Measurements from ENCODE around the gene OBSL1. TPM values are rescaled to one million over a fixed set of nuclear protein-coding genes. Genes with fewer than 3 reads are reported as not detected.

The OBSL1 gene
- total RNA-seq, 1 experiment from 2014 or later, result 117 TPM

DNA sequence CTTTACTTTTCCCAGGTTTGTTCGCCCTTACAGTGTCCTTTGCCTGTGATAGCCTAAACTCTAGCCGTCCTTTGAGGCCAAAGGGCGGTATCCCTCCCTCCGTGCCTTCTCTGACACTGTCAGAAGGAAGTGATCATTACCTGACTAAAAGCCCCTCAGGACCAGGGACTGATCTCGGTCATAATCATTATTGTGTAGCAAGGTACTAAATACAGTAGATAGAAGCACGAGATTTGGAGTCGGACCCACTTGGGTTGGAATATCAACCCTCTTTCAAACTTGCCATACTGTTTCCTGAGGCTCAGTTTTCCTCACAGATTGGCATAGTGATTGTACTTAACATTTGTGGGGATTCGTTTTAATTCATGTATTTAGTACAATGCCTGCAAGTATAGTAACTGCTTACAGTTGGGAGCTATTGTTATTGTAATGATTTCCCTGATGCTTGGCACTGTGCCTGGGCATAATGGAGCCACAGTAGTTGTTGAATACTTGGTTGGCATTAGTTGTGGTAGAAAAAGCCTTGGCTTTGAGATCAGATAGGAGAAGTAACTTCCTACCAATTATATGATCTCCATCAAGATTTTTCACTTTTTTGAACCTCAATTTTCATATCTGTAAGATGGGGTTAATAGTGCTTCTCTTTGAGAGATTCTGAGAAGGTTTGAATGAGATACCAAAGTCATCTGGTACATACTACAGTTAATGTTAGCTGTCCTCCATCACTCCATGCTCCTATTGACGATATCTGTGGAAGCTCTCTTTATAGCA, 27.2 kb upstream of the OBSL1 start:
- in situ Hi-C loops (cut with HindIII; ENCODE audit: low sequenced_read_pairs), result no loop called here

DNA sequence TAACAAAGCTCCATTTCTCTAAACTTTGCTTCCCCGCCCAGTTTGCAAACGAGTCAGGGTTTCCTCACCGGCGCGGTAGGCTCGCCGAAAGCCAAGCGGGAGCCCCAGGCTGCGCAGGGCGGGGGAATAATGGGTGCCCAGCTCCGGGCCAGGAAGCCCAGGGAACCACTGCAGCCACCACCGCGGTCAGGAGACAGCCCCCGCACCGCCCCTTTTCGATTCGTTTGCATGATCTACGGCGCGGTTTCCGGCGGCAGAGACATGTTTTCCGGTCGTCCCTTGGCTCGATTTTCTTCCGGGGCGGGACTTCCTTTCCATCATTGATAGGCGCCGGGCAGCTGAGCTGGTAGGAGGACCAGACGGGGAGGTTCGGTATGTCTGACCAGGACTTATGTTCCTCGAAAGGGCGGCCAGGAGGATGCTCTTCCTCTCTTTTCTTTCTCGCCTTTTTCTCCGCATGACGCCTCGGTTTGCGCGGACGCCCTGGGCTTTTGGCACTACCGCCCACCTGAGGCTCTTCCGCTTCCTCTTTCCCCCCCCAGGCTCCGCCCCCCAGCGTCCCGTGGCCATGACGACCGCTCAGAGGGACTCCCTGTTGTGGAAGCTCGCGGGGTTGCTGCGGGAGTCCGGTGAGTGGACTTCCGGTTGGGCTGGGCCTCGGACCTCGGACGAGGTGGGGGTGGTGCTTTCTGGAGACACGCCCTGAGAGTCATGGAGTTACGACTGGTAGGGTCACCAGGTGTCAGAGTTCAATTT, 26.4 kb upstream of the OBSL1 start, which contains the start of gene STK11IP:
Gene STK11IP, plus strand, starts transcription at position 306 of the 756 bp plus-strand sequence. Its CDS starts 263 bp downstream, at position 569.
- in situ Hi-C loops (cut with HindIII; ENCODE audit: low sequenced_read_pairs), result no loop called here
- DNase-seq (ENCODE audit: low spot score), result peak; percentile 96

More for the DNA sequence above, 27.2 kb upstream of the OBSL1 start:
- peak; percentile 6 for DNase-seq (ENCODE audit: low spot score)

DNA sequence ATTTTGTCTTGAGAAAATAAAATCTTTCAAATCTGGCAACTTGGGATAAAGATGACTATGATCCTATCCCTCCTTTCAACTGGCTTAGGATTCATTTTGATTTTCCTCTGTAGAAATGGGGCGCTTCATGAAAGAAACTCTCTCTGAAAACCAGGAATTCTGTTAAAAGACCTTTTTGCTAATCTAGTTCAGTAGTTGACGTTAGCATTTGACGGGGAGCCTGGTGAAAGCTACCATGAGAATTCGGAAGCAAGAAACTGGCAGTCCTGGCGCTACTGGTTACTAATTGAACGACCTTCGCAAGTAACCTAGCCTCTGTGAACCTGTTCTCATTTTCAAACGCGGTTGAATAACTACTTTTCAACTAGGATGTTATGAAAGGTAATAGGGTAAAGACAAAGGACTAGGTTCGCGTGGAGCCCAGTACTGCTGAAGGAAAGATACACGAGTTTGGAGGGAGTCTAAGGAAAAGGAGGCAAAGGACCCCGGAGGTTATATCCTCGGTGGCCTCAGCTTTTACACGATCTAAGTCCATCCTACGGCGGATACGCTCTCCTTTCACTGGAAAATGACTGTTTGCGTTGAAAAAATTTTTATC, 25.7 kb upstream of the OBSL1 start:
- in situ Hi-C loops (cut with HindIII; ENCODE audit: low sequenced_read_pairs), result no loop called here
- DNase-seq (ENCODE audit: low spot score), result no peak

DNA sequence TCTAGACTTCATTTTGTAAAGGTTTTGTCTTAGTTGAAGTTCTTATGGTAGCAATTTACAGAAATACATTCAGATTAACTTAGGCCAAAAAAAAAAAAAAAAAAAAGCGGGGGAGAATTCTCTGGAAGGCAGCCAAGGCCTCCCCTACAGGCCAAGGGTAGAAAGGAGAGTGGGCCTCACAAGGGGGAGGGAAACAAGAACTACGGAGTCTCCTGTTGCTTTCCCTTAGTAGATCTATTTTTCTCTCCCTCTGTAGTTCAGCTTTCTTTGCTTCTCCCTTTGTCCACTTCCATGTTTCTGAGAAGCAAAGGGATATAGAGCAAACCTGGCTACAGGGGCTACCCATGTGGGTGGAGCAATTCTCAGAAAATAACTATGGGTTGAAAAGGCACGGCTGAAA, 23.9 kb upstream of the OBSL1 start:
- in situ Hi-C loops (cut with HindIII; ENCODE audit: low sequenced_read_pairs), result no loop called here
- no peak for DNase-seq (ENCODE audit: low spot score)

DNA sequence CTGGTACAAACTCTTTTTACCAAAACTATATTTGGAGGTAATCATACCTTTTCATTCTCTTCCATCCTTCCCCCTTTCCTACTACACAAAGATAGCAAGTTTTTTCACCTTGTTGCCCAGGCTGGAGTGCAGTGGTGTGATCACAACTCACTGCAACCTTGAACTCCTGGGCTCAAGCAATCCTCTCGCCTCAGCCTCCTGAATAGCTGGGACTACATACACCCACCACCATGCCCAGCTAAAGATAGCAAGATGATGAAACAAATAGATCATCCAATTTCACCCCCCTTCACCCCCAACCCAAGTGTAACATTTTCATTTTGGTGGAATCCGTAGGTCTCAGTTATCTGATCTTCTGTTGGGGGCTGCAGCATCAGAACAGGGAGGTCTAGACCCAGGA, 21.8 kb upstream of the OBSL1 start:
- no peak for DNase-seq (ENCODE audit: low spot score)

DNA sequence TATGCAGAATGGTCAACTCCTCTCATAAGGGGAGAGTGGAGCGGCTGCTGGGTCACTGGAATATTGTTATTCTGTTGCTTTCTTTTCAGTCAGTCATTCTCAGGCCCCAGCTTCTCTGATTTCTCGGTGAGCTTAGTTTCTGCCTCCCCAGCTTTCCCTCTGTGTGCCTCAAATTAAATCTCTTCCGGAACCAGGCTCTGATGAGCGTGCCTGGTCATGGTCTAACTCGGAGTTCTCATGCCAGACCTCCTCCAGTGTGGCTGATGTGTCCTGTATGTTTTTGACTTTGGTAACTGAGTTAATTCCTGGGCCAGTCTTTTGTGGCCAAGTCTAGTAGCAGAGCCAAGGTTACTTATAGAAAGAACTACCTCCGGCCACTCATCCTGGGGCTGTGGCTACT, 21.4 kb upstream of the OBSL1 start:
- no peak for DNase-seq (ENCODE audit: low spot score)
- in situ Hi-C loops (cut with HindIII; ENCODE audit: low sequenced_read_pairs), result no loop called here

More for the DNA sequence above, 21.8 kb upstream of the OBSL1 start:
- in situ Hi-C loops (cut with HindIII; ENCODE audit: low sequenced_read_pairs), result no loop called here

DNA sequence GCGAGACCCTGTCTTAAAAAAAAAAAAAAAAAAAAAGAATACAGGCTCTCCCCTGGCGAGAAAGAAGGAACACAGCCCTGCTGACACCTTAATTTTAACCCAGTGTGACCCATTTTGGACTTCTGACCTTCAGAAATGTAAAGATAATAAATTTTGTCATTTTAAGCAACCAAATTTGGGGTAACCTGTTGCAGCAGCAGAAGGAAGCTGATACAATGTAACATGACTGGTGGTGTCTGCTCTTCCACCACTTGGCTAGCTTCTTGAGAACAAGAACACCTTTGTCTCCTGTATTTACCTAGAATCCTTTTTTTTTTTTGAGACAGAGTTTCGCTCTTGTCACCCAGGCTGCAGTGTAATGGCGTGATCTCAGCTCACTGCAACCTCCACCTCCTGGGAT, 19.8 kb upstream of the OBSL1 start:
- in situ Hi-C loops (cut with HindIII; ENCODE audit: low sequenced_read_pairs), result no loop called here
- no peak for DNase-seq (ENCODE audit: low spot score)

DNA sequence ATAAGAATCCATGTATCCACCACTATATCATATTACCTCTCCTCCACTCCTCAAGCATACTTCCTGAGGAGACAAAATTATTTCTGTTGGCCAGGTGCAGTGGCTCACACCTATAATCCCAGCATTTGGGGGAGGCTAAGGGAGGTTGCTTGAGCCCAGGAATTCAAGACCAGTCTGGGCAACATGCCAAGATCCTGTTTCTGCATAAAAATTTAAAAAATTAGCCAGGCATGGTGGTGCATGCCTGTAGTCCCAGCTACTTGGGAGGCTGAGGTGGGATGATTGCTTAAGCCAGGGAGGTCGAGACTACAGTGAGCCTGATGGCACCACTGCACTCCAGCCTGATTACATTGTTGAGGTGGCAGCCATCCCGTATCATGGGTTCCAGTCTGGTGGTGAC, 10.0 kb upstream of the OBSL1 start:
- in situ Hi-C loops (cut with HindIII; ENCODE audit: low sequenced_read_pairs), result no loop called here
- DNase-seq (ENCODE audit: low spot score), result no peak

DNA sequence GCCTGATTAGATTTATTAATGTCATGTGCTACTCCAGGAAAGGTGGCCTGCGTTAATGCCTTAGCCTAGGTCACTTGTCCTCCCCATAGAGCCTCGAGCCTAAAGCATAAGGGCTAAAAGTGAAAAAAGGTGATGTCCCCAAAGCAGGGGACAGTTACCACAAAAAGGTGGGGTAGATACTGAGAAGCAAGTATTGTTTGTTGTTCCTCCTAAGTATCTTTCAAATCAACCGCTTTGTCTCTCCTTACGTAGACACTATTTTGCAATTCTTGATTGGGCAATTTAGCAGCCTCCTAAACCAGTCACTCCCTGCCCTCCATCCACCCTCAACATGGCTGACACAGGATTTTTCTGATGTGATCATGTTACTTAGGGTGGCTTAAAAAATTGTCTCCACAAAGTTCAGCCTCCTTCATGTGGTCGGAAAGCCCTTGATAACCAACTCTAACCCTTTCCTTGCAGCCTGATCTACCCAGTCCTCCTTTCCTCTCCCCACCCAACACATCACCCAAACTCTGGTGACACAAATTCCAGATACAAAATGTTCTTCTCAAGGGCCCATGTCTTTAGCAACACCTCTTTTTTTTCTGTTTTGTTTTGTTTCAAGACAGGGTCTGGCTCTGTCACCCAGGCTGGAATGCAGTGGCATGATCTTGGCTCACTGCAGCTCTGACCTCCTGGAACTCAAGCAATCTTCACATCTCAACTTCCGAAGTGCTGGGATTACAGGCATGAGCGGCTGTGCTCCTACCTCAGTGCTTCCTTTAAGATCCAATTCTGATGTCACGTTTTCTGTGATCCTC, 7.7 kb upstream of the OBSL1 start:
- in situ Hi-C loops (cut with HindIII; ENCODE audit: low sequenced_read_pairs), result no loop called here
- no peak for DNase-seq (ENCODE audit: low spot score)

DNA sequence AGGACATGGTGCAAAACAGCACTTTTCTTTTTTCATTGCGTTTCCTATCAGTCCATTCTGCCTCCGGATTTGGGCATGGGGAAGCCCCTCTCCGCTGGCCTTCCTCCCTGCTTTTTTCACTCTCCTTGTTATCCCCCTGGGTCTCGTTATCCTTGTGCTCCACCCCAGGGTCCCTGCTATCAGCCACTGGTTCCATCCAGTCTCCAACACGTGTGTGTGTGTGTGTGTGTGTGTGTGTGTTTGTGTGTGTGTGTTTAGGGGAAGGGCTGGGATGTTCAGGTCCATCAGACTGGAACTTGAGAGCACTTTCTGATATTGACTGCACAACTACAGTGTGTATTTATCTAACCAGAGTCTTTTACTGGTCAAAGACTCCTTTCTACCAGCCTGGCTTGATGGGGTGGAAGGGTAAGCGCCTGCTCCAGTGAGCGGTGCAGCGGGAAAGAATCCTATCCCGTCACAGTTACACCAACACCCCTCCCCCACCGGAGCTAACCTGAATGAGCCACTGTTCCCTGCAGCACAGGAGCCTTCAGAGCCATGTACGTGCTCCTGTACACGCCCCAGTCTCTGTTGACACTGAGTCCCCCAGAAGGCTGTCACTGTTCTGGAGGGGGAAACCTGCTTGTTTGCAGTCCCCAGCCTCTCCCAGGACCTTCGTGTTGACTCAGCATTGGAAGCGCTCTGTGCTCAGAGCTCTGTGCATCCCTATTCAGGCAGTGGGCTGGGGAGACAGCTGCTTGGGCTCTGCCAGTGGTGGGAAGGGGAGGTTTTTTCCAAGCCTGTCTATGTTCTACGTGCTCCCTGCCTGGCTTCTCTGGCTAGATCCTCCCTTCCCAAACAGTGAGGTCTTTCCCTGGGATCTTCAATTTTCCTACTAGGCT, 5.4 kb upstream of the OBSL1 start:
- no peak for DNase-seq (ENCODE audit: low spot score)
- in situ Hi-C loops (cut with HindIII; ENCODE audit: low sequenced_read_pairs), result no loop called here

DNA sequence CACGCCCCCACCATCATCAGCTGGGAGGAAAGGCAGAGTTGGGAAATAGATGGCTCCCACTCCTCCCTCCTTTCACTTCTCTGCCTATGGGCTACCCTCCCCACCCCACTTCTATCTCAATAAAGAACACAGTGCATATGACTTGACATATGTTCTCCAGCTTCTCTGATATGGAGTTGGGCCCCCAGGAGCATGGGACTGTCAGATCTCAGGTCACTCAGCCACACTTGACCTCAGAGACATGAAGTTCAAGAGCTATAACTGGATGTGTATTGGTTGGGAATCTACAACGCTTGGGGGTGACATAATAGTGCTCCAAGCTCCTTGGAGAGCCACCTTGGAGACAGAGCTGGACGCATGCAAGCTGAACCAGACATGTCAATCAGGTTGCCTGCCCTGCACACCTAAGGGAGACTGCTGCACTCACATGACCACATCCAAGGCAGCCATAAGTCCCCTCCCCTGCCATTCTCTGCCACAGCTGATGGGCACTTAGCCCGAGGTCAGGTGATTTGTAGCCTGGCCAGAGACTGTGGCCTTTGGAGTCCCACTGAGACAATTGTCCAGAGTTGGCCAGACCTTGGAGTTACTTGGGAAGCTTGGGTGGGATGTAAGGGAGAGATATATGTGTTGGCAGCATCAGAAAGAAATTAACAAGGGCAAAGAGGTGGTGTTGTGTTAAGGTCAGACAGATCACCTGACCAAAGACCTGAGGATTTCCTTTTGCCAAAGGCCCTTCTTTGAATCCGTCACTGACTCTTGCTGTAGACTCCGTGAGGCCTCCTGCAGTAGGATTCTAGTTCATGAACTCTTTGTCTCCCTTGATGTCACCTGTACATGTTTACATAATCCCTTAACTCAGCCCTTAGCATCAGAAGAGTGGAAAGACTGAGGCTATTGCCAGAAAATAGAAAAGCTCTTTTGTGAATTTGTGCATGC, 4.5 kb upstream of the OBSL1 start:
- no peak for DNase-seq (ENCODE audit: low spot score)
- in situ Hi-C loops (cut with HindIII; ENCODE audit: low sequenced_read_pairs), result no loop called here

DNA sequence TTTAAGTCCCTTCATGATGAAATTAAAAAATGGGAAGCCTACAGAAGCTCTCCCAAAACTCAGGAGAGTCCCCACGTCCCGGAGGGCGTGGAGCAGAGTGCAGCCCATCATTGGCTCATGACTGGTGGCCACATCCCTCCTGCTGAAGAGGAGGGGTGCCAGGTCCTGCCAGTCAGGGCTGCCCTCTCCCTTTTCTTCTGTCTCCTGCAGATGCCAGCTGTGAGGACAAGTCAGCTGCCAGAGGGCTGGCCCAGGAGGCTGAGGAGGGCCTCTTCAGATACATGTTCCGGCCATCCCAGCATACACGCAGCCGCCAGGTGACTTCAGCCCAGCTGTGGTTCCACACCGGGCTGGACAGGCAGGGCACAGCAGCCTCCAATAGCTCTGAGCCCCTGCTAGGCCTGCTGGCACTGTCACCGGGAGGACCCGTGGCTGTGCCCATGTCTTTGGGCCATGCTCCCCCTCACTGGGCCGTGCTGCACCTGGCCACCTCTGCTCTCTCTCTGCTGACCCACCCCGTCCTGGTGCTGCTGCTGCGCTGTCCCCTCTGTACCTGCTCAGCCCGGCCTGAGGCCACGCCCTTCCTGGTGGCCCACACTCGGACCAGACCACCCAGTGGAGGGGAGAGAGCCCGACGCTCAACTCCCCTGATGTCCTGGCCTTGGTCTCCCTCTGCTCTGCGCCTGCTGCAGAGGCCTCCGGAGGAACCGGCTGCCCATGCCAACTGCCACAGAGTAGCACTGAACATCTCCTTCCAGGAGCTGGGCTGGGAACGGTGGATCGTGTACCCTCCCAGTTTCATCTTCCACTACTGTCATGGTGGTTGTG, 3.4 kb upstream of the OBSL1 start:
- in situ Hi-C loops (cut with HindIII; ENCODE audit: low sequenced_read_pairs), result no loop called here
- DNase-seq (ENCODE audit: low spot score), result no peak

DNA sequence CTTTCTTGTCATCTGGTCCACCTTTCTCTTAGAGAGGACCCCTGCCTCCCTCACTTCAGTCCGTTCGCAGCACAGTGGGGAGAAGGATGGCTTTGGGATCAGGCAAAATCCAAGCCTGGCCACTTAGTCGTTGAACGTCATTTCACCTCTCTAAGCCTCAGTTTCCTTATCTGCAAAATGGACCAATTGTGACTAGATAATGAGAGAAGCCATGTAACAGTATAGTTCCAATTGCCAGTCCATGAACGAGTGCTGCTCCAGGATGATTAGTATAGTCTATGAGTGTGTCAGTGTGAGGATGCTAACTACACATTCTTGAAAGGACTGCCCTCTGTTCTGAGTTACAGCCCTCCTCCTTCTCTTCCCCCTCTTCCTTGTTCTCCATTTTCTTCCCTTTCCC, 1.8 kb upstream of the OBSL1 start:
- in situ Hi-C loops (cut with HindIII; ENCODE audit: low sequenced_read_pairs), result no loop called here
- DNase-seq (ENCODE audit: low spot score), result no peak

DNA sequence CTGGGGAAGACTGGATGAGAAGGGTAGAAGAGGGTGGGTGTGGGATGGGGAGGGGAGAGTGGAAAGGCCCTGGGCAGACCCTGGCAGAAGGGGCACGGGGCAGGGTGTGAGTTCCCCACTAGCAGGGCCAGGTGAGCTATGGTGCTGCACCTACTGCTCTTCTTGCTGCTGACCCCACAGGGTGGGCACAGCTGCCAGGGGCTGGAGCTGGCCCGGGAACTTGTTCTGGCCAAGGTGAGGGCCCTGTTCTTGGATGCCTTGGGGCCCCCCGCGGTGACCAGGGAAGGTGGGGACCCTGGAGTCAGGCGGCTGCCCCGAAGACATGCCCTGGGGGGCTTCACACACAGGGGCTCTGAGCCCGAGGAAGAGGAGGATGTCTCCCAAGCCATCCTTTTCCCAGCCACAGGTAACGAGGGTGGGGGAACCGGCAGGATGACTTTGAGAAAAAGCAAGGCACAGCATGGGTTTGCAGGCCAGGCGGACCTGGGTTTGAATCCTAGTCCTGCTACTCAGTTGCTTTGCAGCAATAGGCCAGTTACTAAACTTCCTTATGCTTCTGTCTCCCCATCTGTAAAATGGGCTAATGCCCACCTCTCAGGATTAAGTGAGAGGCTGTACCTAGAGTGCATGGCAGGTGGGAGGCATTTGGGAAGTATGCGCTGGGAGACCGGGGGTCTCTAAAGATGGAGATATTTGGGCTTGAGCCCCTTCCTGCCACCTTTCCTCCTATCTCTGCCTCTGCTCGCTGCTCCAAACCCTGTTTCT, 1.1 kb upstream of the OBSL1 start, which contains the start of gene INHA:
Gene INHA, plus strand, starts transcription at position 74 of the 765 bp plus-strand sequence. Its CDS starts 65 bp downstream, at position 139.
- in situ Hi-C loops (cut with HindIII; ENCODE audit: low sequenced_read_pairs), result no loop called here
- no peak for DNase-seq (ENCODE audit: low spot score)

DNA sequence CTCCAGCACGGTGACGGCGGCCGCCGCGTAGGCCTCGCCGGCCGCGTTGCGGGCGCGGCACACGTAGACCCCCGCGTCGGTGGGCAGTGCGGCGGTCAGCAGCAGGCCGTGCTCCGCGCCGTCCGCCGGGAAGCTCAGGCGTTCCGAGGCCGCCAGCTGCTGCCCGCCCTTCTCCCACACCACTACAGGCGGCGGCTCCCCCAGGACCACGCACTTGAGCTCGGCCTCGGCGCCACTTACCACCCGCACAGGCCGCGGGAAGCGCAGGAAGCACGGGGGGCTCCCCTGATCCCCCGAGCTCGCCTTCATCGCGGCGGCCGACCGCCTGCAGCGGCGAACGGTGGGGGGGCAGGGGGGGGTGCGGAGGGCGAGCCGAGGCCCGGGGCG, 422 bp downstream of the OBSL1 start:
- in situ Hi-C loops (cut with HindIII; ENCODE audit: low sequenced_read_pairs), result no loop called here
- DNase-seq (ENCODE audit: low spot score), result peak; percentile 17

All from G401 (cell line).